K562 (cell line): Measurements from ENCODE around the gene IL11. TPM values are rescaled to one million over a fixed set of nuclear protein-coding genes. Genes with fewer than 3 reads are reported as not detected.
A peak's percentile ranks its signal among the peaks of the same experiment; 100 is the strongest.

Experiments used
- CREB1 ChIP-seq, 2 experiments: sonication (generic) in 1 of 2; formaldehyde crosslinking in 1 of 2; IDR thresholded peaks; 2 replicates each; pipeline versions ENCODE4 v1.6.1 to v1.8.0; 2012 to 2022; ENCODE audit warnings: inconsistent platforms in 1 of 2, mild to moderate bottlenecking in 1 of 2, missing genetic modification reagents in 1 of 2, moderate library complexity in 1 of 2
- HNRNPLL ChIP-seq: fragments of 200-400 bp; formaldehyde crosslinking; IDR thresholded peaks from 2 replicates; pipeline ENCODE4 v1.6.1; 2017; ENCODE audit warnings: low read length, low read depth, mild to moderate bottlenecking; ENCODE audit not compliant: poor library complexity, severe bottlenecking
- MYNN ChIP-seq, 2 experiments: sonication (generic); formaldehyde crosslinking in 1 of 2; IDR thresholded peaks; 2 replicates each; pipeline versions ENCODE4 v1.5.0 to v1.6.1; 2016 to 2020; ENCODE audit warnings: antibody characterized with exemption in 1 of 2, missing genetic modification reagents in 1 of 2
- SMAD1 ChIP-seq: fragments of 150-350 bp; IDR thresholded peaks from 2 replicates; pipeline ENCODE4 v1.6.1; 2014; ENCODE audit warnings: low read length, low read depth; ENCODE audit not compliant: partially characterized antibody
- TAF7 ChIP-seq: fragments of 450-650 bp; IDR thresholded peaks from 2 replicates; pipeline ENCODE4 v1.6.1; 2016; ENCODE audit warnings: missing genetic modification characterization, missing compliant biosample characterization
- ZBTB7A ChIP-seq: IDR thresholded peaks from 2 replicates; pipeline ENCODE4 v1.6.1; 2011; ENCODE audit warnings: low read depth, mild to moderate bottlenecking, low read length, moderate library complexity, borderline replicate concordance; ENCODE audit not compliant: control insufficient read depth
- ZNF79 ChIP-seq: fragments of 250-450 bp; sonication (Bioruptor Pico); IDR thresholded peaks from 2 replicates; pipeline ENCODE4 v1.4.0; 2020; ENCODE audit warnings: low read depth, mild to moderate bottlenecking, moderate library complexity
- polyA plus RNA-seq, 8 experiments: library from polyadenylated mRNA; depleted of rRNA in 4 of 8; stranded (reverse) in 5 of 8; unstranded in 3 of 8; fragments of >200 nt; fragmentation: Nextera tagmentation in 2 of 8; fragmentation: Illumina TruSeq in 1 of 8; extraction: Ambion mirVana in 2 of 8; extraction: Trizol in 1 of 8; gene quantifications; 2 replicates each; pipeline versions ENCODE4 v1.2.1 to v1.2.3, GENCODE V29; 2011 to 2014; ENCODE audit warnings: inconsistent platforms in 1 of 8, missing spikeins in 1 of 8
- total RNA-seq, 7 experiments: library from RNA; depleted of rRNA in 6 of 7; stranded (reverse); fragments of >200 nt in 6 of 7; fragmentation: Illumina TruSeq in 2 of 7; extraction: Trizol in 2 of 7; gene quantifications; 2 replicates each; pipeline versions ENCODE4 v1.2.1 to v1.2.3, GENCODE V29; 2011 to 2021; ENCODE audit warnings: low replicate concordance in 1 of 7
- TF ChIP-seq, protein P1 (sequence below): sonication (generic); formaldehyde crosslinking; IDR thresholded peaks from 2 replicates; pipeline ENCODE4 v1.8.0; 2022; ENCODE audit warnings: mild to moderate bottlenecking, missing genetic modification reagents
- TF ChIP-seq, protein P2 (sequence below): fragments of 250-450 bp; sonication (Bioruptor Pico); IDR thresholded peaks from 2 replicates; pipeline ENCODE4 v1.5.0; 2020; ENCODE audit warnings: mild to moderate bottlenecking
- TF ChIP-seq, protein P3 (sequence below): fragments of 450-650 bp; IDR thresholded peaks from 2 replicates; pipeline ENCODE4 v1.6.1; 2017; ENCODE audit warnings: antibody characterized with exemption, mild to moderate bottlenecking
- TF ChIP-seq, protein P4 (sequence below): fragments of 450-650 bp; IDR thresholded peaks from 2 replicates; pipeline ENCODE4 v1.6.1; 2014; ENCODE audit warnings: low read depth, mild to moderate bottlenecking, moderate library complexity, borderline replicate concordance
- TF ChIP-seq, protein P5 (sequence below), 2 experiments: fragments of 250-450 bp in 1 of 2; fragments of 450-650 bp in 1 of 2; sonication (Bioruptor Pico) in 1 of 2; IDR thresholded peaks; 2 replicates each; pipeline versions ENCODE4 v1.6.1 to v1.8.0; 2016 to 2021; ENCODE audit warnings: mild to moderate bottlenecking in 2 of 2, moderate library complexity in 2 of 2, missing compliant biosample characterization in 1 of 2, missing genetic modification characterization in 1 of 2

The IL11 gene
- total and polyA plus RNA-seq, 9 of the 15 experiments (the other 6 are each of a cell fraction or from before 2014, with no cell fraction given), result 0.04 to 0.42 (median 0.06) TPM; not detected in 6

DNA sequence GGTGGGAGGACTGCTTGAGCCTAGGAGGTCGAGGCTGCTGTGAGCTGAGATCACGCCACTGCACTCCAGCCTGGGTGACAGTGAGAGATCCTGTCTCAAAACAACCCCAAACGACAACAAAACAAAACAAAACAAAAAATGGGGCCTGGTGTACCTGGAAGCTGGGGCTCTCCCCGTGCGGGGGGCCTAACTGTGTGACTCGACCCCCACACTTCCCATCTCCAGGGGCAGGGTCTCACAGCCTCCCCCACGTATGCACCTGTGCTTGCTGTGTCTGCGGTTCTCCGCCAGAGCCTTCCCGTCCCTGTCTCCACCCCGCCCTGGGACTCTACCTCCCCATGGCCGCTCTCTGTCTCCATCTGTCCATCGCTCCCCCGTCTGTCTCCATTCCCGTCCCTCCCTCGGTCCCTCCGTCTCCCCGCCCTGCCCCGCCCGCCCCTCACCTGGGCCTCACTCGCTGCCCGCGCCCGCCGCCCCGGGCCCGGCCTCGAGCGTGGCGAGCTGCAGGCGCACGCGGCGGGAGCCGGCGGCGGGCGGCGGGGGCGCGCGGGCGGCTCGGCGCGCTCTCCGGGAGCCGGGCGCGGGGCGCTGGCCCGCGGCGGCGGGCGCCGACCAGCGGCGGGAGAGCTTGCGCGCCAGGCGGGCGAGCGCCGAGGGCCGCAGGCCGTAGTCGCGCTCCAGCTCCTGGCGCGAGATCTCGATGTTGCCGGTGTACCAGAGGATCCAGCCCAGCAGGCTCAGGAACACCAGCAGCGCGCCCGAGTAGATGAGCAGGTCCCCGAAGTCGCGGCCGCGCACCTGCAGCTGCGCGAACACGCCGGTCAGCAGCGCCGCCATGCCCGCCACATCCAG lies 13.2 kb upstream of the IL11 start (continued):
- TF ChIP-seq, protein P1, sequence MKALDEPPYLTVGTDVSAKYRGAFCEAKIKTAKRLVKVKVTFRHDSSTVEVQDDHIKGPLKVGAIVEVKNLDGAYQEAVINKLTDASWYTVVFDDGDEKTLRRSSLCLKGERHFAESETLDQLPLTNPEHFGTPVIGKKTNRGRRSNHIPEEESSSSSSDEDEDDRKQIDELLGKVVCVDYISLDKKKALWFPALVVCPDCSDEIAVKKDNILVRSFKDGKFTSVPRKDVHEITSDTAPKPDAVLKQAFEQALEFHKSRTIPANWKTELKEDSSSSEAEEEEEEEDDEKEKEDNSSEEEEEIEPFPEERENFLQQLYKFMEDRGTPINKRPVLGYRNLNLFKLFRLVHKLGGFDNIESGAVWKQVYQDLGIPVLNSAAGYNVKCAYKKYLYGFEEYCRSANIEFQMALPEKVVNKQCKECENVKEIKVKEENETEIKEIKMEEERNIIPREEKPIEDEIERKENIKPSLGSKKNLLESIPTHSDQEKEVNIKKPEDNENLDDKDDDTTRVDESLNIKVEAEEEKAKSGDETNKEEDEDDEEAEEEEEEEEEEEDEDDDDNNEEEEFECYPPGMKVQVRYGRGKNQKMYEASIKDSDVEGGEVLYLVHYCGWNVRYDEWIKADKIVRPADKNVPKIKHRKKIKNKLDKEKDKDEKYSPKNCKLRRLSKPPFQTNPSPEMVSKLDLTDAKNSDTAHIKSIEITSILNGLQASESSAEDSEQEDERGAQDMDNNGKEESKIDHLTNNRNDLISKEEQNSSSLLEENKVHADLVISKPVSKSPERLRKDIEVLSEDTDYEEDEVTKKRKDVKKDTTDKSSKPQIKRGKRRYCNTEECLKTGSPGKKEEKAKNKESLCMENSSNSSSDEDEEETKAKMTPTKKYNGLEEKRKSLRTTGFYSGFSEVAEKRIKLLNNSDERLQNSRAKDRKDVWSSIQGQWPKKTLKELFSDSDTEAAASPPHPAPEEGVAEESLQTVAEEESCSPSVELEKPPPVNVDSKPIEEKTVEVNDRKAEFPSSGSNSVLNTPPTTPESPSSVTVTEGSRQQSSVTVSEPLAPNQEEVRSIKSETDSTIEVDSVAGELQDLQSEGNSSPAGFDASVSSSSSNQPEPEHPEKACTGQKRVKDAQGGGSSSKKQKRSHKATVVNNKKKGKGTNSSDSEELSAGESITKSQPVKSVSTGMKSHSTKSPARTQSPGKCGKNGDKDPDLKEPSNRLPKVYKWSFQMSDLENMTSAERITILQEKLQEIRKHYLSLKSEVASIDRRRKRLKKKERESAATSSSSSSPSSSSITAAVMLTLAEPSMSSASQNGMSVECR (CRISPR knock-in tag), result no peak; the same call in 1 of the 2 replicates
- TF ChIP-seq HNRNPLL, result no peak
- TF ChIP-seq, protein P2, sequence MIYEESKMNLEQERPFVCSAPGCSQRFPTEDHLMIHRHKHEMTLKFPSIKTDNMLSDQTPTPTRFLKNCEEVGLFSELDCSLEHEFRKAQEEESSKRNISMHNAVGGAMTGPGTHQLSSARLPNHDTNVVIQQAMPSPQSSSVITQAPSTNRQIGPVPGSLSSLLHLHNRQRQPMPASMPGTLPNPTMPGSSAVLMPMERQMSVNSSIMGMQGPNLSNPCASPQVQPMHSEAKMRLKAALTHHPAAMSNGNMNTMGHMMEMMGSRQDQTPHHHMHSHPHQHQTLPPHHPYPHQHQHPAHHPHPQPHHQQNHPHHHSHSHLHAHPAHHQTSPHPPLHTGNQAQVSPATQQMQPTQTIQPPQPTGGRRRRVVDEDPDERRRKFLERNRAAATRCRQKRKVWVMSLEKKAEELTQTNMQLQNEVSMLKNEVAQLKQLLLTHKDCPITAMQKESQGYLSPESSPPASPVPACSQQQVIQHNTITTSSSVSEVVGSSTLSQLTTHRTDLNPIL (CRISPR knock-in tag), result no peak
- TF ChIP-seq, protein P3, sequence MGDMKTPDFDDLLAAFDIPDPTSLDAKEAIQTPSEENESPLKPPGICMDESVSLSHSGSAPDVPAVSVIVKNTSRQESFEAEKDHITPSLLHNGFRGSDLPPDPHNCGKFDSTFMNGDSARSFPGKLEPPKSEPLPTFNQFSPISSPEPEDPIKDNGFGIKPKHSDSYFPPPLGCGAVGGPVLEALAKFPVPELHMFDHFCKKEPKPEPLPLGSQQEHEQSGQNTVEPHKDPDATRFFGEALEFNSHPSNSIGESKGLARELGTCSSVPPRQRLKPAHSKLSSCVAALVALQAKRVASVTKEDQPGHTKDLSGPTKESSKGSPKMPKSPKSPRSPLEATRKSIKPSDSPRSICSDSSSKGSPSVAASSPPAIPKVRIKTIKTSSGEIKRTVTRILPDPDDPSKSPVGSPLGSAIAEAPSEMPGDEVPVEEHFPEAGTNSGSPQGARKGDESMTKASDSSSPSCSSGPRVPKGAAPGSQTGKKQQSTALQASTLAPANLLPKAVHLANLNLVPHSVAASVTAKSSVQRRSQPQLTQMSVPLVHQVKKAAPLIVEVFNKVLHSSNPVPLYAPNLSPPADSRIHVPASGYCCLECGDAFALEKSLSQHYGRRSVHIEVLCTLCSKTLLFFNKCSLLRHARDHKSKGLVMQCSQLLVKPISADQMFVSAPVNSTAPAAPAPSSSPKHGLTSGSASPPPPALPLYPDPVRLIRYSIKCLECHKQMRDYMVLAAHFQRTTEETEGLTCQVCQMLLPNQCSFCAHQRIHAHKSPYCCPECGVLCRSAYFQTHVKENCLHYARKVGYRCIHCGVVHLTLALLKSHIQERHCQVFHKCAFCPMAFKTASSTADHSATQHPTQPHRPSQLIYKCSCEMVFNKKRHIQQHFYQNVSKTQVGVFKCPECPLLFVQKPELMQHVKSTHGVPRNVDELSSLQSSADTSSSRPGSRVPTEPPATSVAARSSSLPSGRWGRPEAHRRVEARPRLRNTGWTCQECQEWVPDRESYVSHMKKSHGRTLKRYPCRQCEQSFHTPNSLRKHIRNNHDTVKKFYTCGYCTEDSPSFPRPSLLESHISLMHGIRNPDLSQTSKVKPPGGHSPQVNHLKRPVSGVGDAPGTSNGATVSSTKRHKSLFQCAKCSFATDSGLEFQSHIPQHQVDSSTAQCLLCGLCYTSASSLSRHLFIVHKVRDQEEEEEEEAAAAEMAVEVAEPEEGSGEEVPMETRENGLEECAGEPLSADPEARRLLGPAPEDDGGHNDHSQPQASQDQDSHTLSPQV, result 0 out of 2 replicates have a peak, but pooled peaks have one; percentile 39
- no peak for TF ChIP-seq SMAD1
- TF ChIP-seq ZNF79 (CRISPR knock-in tag), result no peak
- TF ChIP-seq TAF7 (tag), result no peak
- TF ChIP-seq, protein P4, sequence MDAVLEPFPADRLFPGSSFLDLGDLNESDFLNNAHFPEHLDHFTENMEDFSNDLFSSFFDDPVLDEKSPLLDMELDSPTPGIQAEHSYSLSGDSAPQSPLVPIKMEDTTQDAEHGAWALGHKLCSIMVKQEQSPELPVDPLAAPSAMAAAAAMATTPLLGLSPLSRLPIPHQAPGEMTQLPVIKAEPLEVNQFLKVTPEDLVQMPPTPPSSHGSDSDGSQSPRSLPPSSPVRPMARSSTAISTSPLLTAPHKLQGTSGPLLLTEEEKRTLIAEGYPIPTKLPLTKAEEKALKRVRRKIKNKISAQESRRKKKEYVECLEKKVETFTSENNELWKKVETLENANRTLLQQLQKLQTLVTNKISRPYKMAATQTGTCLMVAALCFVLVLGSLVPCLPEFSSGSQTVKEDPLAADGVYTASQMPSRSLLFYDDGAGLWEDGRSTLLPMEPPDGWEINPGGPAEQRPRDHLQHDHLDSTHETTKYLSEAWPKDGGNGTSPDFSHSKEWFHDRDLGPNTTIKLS, result no peak
- TF ChIP-seq, protein P5, sequence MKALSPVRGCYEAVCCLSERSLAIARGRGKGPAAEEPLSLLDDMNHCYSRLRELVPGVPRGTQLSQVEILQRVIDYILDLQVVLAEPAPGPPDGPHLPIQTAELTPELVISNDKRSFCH (CRISPR knock-in tag; IDR thresholded peaks at IDR 0.05), result no peak
- TF ChIP-seq, protein P5 (tag; IDR thresholded peaks at IDR 0.05), result no peak
- TF ChIP-seq MYNN (IDR thresholded peaks at IDR 0.05), result no peak
- no peak for TF ChIP-seq MYNN (CRISPR knock-in tag; IDR thresholded peaks at IDR 0.05)
- no peak for TF ChIP-seq CREB1 (IDR thresholded peaks at IDR 0.05)
- TF ChIP-seq CREB1 (CRISPR knock-in tag; IDR thresholded peaks at IDR 0.05), result no peak
- TF ChIP-seq ZBTB7A, result 0 out of 2 replicates have a peak, but pooled peaks have one; percentile 15
